ENCODE measurements around the gene GRAMD1B. TPM values are rescaled to one million over a fixed set of nuclear protein-coding genes. Genes with fewer than 3 reads are reported as not detected.

Gene GRAMD1B
- total RNA-seq, 2 donors from 2014 or later, result 28.8 to 39.6 TPM

- H3K27me3 Mint-ChIP-seq (ENCODE audit: insufficient read depth), result no peaks in the 10 kb centered on the region
- TF ChIP-seq CTCF (conservative IDR thresholded peaks at IDR 0.05), result no peak
- 97 to 100% methylated on average over 3 of the region's 3 CpGs for WGBS, 2 experiments (ENCODE audit: insufficient coverage in 1 of 2, insufficient read length in 1 of 2)
- peaks cover 8% of the 10 kb centered on the region for H3K36me3 Mint-ChIP-seq (ENCODE audit: low read depth)
- no peak overlapping the region for H3K4me3 Mint-ChIP-seq
- Histone ChIP-seq H3K36me3 (ENCODE audit: control insufficient read depth, insufficient read depth, low read length) (peaks cover 63% of the 10 kb centered on the region), H3K4me3 (ENCODE audit: low read length) (no peak overlapping the region), H3K9me3 (ENCODE audit: control insufficient read depth, low read length) (peaks cover 3% of the 10 kb centered on the region), H3K9ac (ENCODE audit: extremely low read depth, low read length, poor library complexity, severe bottlenecking) (no peak overlapping the region), H3K27ac (ENCODE audit: low read depth, low read length) (no peak overlapping the region), H3K27me3 (ENCODE audit: control insufficient read depth, insufficient read depth, low read length, poor library complexity, severe bottlenecking) (no peaks in the 10 kb centered on the region), H3K4me1 (ENCODE audit: control insufficient read depth, insufficient read depth, low read length) (no peaks in the 10 kb centered on the region)
- H3K4me1 Mint-ChIP-seq, result peaks cover 6% of the 10 kb centered on the region
- H3K27ac Mint-ChIP-seq, result no peak overlapping the region
- H3K9me3 Mint-ChIP-seq, result no peaks in the 10 kb centered on the region
- no peak for DNase-seq
Measured at GRCh38 chr11:123450623-123451022, 20.6 kb downstream of the GRAMD1B start.

GRCh38 chr11:123451183-123451781 lies 21.2 kb downstream of the GRAMD1B start:
- Mint-ChIP-seq H3K9me3 (no peaks in the 10 kb centered on the region), H3K4me3 (no peak overlapping the region), H3K27ac (no peak overlapping the region), H3K27me3 (ENCODE audit: insufficient read depth) (no peaks in the 10 kb centered on the region), H3K4me1 (peaks cover 6% of the 10 kb centered on the region), H3K36me3 (ENCODE audit: low read depth) (peaks cover 4% of the 10 kb centered on the region)
- no peak for DNase-seq
- Histone ChIP-seq H3K9ac (ENCODE audit: extremely low read depth, low read length, poor library complexity, severe bottlenecking) (no peak overlapping the region), H3K4me3 (ENCODE audit: low read length) (no peak overlapping the region), H3K36me3 (ENCODE audit: control insufficient read depth, insufficient read depth, low read length) (peaks cover 61% of the 10 kb centered on the region), H3K27me3 (ENCODE audit: control insufficient read depth, insufficient read depth, low read length, poor library complexity, severe bottlenecking) (no peaks in the 10 kb centered on the region), H3K27ac (ENCODE audit: low read depth, low read length) (no peak overlapping the region), H3K9me3 (ENCODE audit: control insufficient read depth, low read length) (no peaks in the 10 kb centered on the region), H3K4me1 (ENCODE audit: control insufficient read depth, insufficient read depth, low read length) (no peaks in the 10 kb centered on the region)
- WGBS, 2 experiments (ENCODE audit: insufficient coverage in 1 of 2, insufficient read length in 1 of 2), result 94 to 100% methylated on average over 2 to 4 of the region's 5 CpGs
- no peak for TF ChIP-seq CTCF (conservative IDR thresholded peaks at IDR 0.05)

GRCh38 chr11:123452794-123453193 lies 22.7 kb downstream of the GRAMD1B start:
- Mint-ChIP-seq H3K4me1 (peaks cover 6% of the 10 kb centered on the region), H3K27ac (no peak overlapping the region), H3K27me3 (ENCODE audit: insufficient read depth) (no peaks in the 10 kb centered on the region), H3K9me3 (no peaks in the 10 kb centered on the region), H3K36me3 (ENCODE audit: low read depth) (peaks cover under 1% of the 10 kb centered on the region), H3K4me3 (no peak overlapping the region)
- Histone ChIP-seq H3K9me3 (ENCODE audit: control insufficient read depth, low read length) (peaks cover 9% of the 10 kb centered on the region), H3K27ac (ENCODE audit: low read depth, low read length) (no peak overlapping the region), H3K27me3 (ENCODE audit: control insufficient read depth, insufficient read depth, low read length, poor library complexity, severe bottlenecking) (no peaks in the 10 kb centered on the region), H3K4me1 (ENCODE audit: control insufficient read depth, insufficient read depth, low read length) (no peaks in the 10 kb centered on the region), H3K9ac (ENCODE audit: extremely low read depth, low read length, poor library complexity, severe bottlenecking) (no peak overlapping the region), H3K4me3 (ENCODE audit: low read length) (no peak overlapping the region), H3K36me3 (ENCODE audit: control insufficient read depth, insufficient read depth, low read length) (peaks cover 57% of the 10 kb centered on the region)
- 100% methylated on average over 1 of the region's 1 CpG; no CpG with 5 or more reads in 1 of the 2 experiments for WGBS, 2 experiments (ENCODE audit: insufficient coverage in 1 of 2, insufficient read length in 1 of 2)
- TF ChIP-seq CTCF (conservative IDR thresholded peaks at IDR 0.05), result no peak
- no peak for DNase-seq
